Forelimb muscle (tissue), 1 donor: Measurements from ENCODE around the gene MAP3K21. TPM values are rescaled to one million over a fixed set of nuclear protein-coding genes. Genes with fewer than 3 reads are reported as not detected.

Experiments used
- DNase-seq: peaks from one replicate; pipeline ENCODE4 v3.0.0-alpha.2; 2013; ENCODE audit warnings: low read depth
- polyA plus RNA-seq: library from polyadenylated mRNA; unstranded; fragments of 120-200 nt; gene quantifications from one replicate; pipeline ENCODE4 v1.2.1, GENCODE V29; 2013; ENCODE audit not compliant: insufficient read length

MAP3K21 gene
- polyA plus RNA-seq, 1 donor = 0.20 TPM

- no peak for DNase-seq
These were observed 1.2 kb upstream of the MAP3K21 start for GRCh38 chr1:233326319-233326718.

- no peak for DNase-seq
These were observed 493 bp upstream of the MAP3K21 start for GRCh38 chr1:233326811-233327650.

GRCh38 chr1:233328142-233328921 lies 808 bp downstream of the MAP3K21 start:
- DNase-seq = no peak

- DNase-seq = no peak
These were observed 4.4 kb downstream of the MAP3K21 start for GRCh38 chr1:233331676-233332519.

- no peak for DNase-seq
These were observed 5.6 kb downstream of the MAP3K21 start for GRCh38 chr1:233333086-233333485.

GRCh38 chr1:233334092-233334491 lies 6.6 kb downstream of the MAP3K21 start:
- DNase-seq = no peak

- DNase-seq = no peak
These were observed 9.3 kb downstream of the MAP3K21 start for GRCh38 chr1:233336554-233337456.

- no peak for DNase-seq
These were observed 10.0 kb downstream of the MAP3K21 start for GRCh38 chr1:233337505-233337904.

GRCh38 chr1:233338102-233338501 lies 10.6 kb downstream of the MAP3K21 start:
- DNase-seq = no peak

- DNase-seq = no peak
These were observed 12.6 kb downstream of the MAP3K21 start for GRCh38 chr1:233340031-233340555.

- no peak for DNase-seq
These were observed 13.5 kb downstream of the MAP3K21 start for GRCh38 chr1:233340966-233341516.

GRCh38 chr1:233342086-233342485 lies 14.6 kb downstream of the MAP3K21 start:
- no peak for DNase-seq

GRCh38 chr1:233343262-233343661 lies 15.7 kb downstream of the MAP3K21 start:
- no peak for DNase-seq

- DNase-seq = no peak
These were observed 19.8 kb downstream of the MAP3K21 start for GRCh38 chr1:233347338-233347737.

- DNase-seq = no peak
These were observed 21.6 kb downstream of the MAP3K21 start for GRCh38 chr1:233349137-233349536.

- no peak for DNase-seq
These were observed 27.5 kb downstream of the MAP3K21 start for GRCh38 chr1:233354983-233355382.

GRCh38 chr1:233355841-233356704 lies 28.5 kb downstream of the MAP3K21 start:
- DNase-seq = no peak

GRCh38 chr1:233356705-233356987 lies 29.1 kb downstream of the MAP3K21 start:
- no peak for DNase-seq

- no peak for DNase-seq
These were observed 30.3 kb downstream of the MAP3K21 start for GRCh38 chr1:233357595-233358397.
